HG03571 (cell line): ENCODE measurements around the gene DUSP10.
A peak's percentile ranks its signal among the peaks of the same experiment; 100 is the strongest.

ENCODE experiments used
- ATAC-seq: cut with Tn5 transposase; IDR thresholded peaks from one replicate; pipeline ENCODE4 v1.9.1; 2021; ENCODE audit not compliant: unreplicated experiment

DUSP10 gene

DNA sequence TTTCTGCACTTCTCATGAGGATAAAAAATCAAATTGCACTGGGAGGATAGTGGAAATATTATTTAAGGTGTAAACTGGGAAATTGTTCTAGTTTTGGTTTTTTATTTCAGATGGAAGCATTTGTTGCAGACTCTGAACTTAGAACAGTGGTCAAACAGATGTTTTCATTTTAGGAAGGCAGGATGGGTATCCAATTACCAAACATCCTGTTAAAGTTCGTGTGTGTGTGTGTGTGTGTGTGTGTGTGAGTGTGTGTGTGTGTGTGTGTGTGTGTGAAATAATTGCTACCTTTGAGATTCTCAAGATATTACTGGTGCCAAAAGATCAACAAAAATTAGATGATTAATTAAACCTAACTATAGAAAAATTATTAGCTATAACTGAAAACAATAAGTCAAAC, 24.3 kb upstream of the DUSP10 start:
- no peak for ATAC-seq

GRCh38 chr1:221765527-221765926, 23.6 kb upstream of the DUSP10 start:
- ATAC-seq = no peak

DNA sequence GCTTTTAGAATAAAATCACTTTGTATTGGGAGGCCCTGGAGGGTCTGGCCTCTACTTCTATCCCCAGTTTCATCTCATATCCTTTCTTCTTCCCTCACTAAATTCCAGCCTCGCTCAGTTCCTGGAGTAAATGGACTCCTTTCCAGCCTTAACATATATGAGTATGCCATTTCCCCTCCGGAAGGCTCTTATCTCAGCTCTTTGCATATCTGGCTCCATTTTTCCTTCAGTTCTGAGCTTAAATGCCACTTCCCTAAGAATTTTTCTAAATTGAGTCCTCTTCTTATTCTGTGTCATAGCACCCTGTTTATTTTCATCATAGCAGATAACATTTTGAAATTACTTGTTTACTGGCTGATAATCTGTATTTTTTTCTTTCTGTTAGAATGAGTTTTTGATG, 20.2 kb upstream of the DUSP10 start:
- no peak for ATAC-seq

DNA sequence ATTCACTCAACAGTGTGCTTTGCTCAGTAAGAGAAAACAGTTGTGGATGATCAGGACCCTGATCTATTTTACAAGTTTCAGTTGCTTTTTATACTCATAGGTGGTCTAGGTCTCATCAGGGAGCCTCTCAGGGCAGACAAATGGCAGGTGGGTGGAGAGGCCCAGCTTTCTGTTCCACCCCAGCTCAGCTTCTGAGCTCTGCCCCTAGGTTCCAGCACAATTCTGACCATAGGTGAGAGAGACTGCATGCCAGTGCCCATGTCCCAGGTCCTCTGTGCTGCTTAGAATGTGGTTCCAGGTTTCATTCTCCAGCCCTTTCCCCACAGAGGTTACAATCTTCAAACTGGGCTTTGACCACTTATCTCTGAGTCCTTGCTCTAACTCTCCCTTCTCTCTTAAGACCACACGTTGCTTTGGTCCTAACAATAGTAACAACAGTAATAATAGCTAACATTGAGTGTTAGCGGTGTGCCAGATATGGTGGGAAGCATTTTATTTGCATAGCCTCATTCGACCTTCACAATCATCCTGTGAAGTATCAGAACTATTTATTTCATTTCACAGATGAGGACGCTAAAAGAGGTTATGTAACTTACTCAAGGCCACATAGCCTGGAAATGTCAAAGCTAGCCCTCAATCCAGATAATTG, 19.6 kb upstream of the DUSP10 start:
- ATAC-seq = peak; percentile 62

DNA sequence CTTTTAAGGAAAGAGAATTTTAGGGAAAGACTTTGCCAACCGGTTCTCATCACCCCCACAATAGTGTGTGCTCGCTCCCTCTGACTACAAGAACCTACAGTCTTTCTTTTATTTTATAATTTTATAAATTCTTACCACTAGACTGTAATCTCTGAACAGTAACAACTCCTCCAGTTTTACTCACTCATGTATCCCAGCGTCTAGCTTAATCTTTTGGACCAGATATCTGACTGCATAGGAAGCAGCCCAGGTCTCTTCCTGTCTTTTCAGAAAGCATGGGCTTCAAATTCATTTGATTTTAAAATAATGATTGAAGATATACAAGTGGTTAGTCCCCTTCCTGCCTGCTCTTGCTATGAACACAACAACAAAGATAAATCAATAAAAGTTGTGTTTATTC, 19.0 kb upstream of the DUSP10 start:
- ATAC-seq = no peak

DNA sequence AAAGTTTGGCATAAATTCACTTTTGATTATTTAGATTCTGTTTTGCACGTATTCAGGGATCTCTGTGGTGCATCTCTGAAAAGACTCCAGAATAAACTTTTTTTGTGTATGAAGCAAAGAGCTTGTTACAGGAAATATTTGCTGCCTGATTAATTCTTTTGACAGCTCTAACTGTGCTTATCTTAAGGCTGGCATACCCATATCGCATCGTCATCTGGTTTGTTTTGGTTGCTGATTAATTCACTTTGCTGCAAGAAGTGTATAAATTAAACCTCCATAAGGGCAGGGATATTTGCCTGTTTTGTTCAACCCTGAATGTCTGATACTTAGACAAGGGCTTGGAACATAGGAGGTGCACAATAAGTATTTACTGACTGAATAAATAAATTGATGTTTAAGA, 17.5 kb upstream of the DUSP10 start:
- ATAC-seq = no peak

DNA sequence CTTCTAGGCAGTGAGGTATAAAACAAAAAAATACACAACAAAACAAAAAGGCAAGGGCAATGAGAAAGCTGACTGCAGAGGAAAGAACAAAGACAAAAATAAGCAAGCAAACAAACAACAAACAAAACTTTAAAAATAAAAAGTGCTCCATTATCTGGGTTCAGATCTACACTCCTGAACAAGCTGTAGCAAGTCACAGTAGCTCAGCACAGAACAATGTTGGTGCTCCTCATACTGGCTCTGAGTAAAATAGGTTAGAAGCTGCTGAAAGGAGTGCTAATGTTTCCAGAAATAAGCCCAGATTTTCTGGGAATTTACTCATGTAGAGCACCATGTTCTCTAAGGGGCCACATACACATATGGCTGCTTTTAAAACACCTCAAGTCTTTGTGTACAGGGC, 16.6 kb upstream of the DUSP10 start:
- no peak for ATAC-seq

DNA sequence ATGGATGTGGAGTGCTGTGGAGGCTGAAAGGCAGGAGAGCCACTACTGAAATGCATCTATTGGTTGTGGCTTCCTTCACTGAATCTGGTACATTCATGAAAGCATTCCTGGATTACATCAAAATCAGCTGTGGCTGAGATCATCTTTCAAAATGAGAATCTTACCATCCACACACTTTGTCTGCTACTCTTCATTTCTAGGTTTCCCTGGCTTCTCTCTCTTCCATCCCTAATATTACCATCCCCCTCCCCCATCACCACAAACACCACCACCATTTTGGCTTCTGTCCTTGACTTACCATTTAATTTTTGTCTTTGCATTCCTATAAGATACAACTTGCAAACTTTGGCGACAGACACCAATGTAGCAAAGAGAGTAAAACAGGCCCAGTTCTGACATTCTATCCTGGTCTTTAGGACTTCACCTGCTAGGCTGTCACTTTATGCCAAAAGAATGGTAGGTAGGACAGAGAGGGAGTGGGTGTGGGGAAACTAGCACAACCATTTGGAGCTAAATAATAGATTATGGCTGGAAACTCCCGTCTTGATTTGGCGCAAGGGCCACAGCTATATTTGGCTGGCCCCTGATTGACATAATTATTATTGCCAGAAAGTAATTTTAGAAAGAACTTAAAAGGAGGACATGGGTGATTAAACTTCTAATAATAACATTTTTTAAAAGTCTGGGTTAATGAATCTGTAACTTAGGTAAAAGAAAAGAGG, 15.1 kb upstream of the DUSP10 start:
- no peak for ATAC-seq

GRCh38 chr1:221753828-221754188, 11.9 kb upstream of the DUSP10 start:
- ATAC-seq = peak; percentile 21

DNA sequence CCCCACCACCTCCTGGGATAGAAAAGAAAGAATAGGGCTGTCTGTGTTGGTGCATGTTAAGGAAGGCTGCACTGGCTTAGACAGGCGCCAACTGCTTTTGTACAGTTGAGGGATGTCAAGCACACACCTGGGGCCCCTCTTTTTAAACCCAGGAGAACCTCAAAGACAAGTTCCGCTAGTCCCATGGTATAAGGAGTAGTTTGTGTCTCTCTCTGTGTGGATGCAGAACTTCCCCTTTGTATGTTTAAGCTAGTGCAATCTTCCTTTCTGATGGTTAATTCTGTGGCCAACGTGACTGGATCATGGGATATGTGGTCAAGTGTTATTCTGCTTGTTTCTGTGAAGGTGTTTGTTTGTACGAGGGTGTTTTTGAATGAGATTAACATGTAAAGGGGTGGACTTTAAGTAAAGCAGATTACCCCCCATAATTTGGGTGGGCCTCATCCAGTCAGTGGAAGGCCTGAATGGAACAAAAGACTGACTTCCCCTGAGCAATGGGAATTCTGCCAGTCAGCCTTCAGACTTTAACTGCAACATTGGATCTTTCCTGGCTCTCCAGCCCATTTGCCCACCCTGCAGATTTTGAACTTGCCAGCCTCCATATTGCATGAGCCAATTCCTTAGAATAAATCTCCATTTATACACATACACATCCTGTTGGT, 9.5 kb upstream of the DUSP10 start:
- ATAC-seq = no peak

- ATAC-seq = no peak
These were observed 7.1 kb upstream of the DUSP10 start for GRCh38 chr1:221748981-221749380.

DNA sequence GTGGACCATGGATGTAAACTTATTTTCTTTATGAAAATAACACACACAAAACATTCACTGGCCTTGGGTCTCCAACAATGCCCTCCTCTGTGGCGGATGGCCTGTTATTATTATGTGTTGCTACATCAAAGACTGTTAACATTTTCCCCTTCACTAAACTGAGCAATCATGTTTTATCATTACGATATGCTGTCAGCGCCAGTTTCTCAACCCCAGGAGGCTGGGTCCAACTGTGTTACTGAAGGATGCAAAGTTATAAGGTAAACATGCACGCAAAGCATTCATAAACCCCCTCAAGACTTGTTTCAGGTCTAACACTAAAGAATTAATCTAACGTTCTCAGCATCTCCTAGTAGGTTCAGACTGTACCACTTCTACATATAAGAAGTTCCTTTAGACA, 6.0 kb upstream of the DUSP10 start:
- no peak for ATAC-seq

DNA sequence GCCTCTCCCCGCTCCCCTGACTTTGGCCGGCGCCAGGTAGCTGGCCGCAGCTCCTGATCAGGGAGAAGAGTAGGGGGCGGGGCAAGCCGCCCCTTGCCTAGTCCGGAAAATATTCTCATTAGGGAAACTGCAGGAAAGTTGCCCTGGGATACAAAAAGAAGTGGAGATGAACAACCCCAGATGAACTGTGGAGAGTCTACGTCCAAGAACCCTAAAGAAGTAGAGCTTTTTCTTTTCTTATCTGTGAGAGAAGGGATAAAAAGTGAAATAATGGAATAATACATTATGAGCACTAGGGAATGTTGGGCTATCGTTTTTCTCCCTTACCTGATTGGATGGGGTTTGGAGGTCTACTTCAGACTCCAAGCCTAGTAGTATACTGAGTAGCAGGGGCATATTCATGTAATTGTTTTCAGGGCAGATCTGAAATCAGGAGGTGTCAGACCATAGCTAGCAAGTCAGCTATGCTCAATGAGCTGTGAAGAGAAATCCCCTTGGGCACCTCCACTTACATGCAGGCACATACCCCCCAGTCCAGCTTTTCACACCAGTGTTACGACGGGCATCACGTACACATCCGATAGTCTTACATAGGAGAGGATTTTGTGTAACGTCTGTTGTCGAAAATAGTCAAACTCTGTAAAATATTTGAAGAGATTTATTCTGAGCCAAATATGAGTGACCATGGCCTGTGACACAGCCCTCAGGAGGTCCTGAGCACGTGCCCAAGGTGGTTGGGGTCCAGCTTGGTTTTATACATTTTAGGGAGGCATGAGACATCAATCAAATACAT, 1.7 kb upstream of the DUSP10 start:
- peak; percentile 22 for ATAC-seq

- ATAC-seq = peak; percentile 42
These were observed 896 bp upstream of the DUSP10 start for GRCh38 chr1:221742555-221743415.

DNA sequence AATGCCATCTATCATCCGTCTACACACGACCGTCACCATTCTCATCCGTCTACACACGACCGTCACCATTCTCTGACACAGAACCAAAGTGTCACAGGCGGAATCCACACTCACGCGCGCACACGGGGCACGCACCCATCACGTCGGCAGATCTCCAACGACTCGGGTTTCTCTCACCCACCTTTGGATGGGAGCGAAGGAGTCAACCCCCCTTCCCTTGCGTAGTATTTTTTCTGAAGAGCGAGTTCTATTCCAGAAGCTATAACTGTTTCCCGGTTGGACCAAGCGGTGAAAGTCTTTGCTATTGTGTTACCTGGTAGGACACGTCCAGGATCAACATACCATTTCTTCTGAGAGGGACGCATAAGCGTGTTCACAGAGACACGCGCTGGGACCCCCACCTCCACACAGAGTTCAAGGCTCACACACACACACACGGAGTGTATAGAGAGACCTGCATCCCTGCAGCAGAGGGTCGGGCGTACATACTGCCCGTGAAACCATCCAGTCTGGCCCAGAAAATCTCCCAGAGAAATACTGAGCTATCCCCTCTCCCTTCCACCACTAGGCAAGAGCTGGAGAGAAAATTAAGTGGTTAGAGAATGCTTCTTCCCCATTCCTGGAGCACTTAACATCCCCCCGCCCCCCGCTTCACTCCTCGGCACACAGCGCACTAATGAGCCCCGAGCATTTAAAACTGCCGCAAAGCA, 741 bp downstream of the DUSP10 start:
- no peak for ATAC-seq

GRCh38 chr1:221740369-221740992, 1.4 kb downstream of the DUSP10 start:
- no peak for ATAC-seq

DNA sequence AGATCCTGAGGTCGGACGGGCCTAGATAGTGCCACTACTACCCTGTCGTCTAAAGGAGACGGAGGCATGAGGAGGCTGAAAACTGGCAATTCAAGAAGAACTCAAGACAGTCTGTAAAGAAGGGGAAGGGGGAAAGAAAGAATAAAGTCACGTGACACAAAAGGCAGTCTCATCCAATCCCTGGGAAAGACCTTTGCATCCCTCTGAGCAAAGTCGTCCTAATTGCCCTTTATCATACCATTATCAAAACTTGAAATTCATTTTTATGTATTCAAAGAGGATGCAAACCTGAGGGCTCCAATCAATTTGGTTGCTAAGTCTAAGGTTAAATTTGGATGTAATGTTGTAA, 2.2 kb downstream of the DUSP10 start:
- ATAC-seq = no peak

DNA sequence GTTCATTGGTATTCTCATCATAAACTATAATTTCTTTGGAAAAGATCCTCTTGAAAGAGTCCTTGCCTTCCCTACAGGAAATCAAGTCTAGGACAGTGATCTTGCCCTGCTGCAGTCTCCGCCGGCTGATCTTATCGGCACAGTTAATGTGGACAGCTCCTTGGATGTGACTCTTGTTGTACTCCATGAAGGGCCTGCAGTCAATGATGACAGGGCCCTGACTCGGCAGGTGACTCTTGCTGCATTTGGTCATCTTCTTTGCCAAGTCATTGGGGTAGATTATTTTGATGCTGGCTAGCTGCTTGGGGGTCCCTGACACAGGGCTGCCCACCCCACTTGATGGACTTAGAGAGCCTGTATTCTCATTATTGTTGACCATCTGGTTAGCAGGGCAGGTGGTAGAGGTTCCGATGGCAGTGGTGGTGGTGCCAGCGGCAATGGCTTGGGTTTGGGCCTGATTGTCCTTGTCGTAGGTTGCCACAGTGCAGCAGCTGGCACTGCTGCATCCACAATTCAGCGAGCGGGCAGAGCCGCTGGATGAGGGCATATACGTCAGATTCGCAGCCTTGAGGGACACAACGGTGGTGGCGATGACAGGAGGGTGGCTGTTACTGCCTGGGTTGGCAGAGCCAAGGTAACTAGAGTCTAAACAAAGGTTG, 2.7 kb downstream of the DUSP10 start:
- ATAC-seq = no peak

DNA sequence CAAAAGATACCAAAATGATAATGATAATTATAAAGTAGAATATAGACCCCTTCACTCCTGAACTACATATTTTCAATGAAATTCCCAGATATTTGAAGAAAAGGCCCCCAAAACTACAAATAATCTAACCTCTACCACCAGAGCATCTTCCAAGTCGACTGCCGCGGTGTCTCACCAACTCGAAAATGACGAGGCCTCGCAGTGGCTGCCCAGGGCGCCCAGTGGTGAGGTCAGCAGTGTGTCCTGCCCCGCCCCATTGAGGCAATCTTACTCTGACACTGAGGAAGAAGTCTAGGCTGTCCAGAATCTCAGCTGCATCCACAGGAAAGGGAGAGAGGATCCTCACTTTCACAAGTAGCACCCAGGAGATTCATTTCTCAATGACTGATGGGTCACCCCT, 5.2 kb downstream of the DUSP10 start:
- no peak for ATAC-seq
